ENCODE results near the gene TSNAXIP1. TPM values are rescaled to one million over a fixed set of nuclear protein-coding genes. Genes with fewer than 3 reads are reported as not detected.
A peak's percentile ranks its signal among the peaks of the same experiment; 100 is the strongest.

Gene TSNAXIP1
- total and polyA plus RNA-seq, 10 of the 15 experiments (the other 5 are each of a cell fraction or from before 2014, with no cell fraction given): 0.09 to 0.63 (median 0.37) TPM; not detected in 1

DNA sequence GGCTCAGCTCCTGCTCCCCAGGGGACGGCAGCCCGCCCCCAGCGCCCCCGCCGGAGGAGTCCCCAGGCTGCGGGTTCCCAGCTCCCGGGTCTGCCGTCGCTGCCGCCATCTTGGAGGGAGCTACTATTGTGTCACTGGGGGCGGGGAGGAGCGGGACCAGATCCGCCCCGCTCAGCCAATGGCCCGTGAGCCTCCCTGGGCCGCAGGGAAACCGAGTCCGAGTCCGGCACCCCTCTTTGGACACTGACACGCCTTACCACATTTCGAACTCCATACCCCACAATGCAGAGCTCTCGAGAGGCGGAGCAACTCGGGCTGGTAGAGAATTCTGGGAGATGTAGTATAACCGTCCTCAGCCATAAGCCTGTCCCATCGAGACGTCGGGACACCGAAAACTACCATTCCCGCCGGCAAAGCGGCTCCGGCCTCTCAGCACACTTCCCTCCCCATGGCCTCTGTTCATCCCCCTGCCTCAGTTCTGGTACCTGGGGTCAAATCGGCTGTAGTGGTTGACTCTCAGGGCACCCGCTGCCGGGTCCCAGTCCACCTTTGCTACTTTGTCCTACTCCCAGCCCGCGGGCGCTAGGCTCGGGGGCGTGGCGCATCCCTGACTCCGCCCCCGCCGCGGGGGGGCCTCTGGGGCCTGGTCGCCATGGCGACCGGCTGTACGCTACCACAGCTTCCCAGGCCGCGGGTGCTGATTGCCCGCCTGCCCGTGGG, at the start of gene TSNAXIP1, which contains the start of gene RANBP10 (continued):
- TF ChIP-seq TARDBP (IDR thresholded peaks at IDR 0.05; ENCODE audit: borderline replicate concordance) (peak; percentile 93), BRCA1 (IDR thresholded peaks at IDR 0.05; ENCODE audit: low read depth, low read length) (no peak), SIX5 (IDR thresholded peaks at IDR 0.05; ENCODE audit: low read depth, low read length, severe bottlenecking) (peak; percentile 99), JUND (IDR thresholded peaks at IDR 0.05; ENCODE audit: low read depth, low read length) (no peak), ZNF217 (IDR thresholded peaks at IDR 0.05) (no peak), CEBPB (IDR thresholded peaks at IDR 0.05; ENCODE audit: borderline replicate concordance in 1 of 2, low read depth in 2 of 2, low read length in 2 of 2) (no peak), GATAD2B (conservative IDR thresholded peaks at IDR 0.05; ENCODE audit: low read depth) (peak; percentile 58), PAX8 (IDR thresholded peaks at IDR 0.05) (no peak), WRNIP1 (IDR thresholded peaks at IDR 0.05; ENCODE audit: borderline replicate concordance, low read depth, low read length) (no peak; the same call in 1 of the 2 replicates), FOXM1 (IDR thresholded peaks at IDR 0.05; ENCODE audit: low read depth, low read length) (no peak), SRF (IDR thresholded peaks at IDR 0.05; ENCODE audit: low read depth in 2 of 2, low read length in 2 of 2) (0 out of 4 replicates have a peak, but pooled peaks of 1 of the 2 experiments have one; percentile 7), TCF7 (IDR thresholded peaks at IDR 0.05; ENCODE audit: borderline replicate concordance) (no peak), MXI1 (IDR thresholded peaks at IDR 0.05; ENCODE audit: low read depth, low read length) (peak; percentile 96), ZNF24 (IDR thresholded peaks at IDR 0.05) (no peak), ETV6 (conservative IDR thresholded peaks at IDR 0.05 in 1 of 2, IDR thresholded peaks at IDR 0.05 in 1 of 2; ENCODE audit: borderline replicate concordance in 1 of 2, low read depth in 1 of 2) (no peak), LARP7 (IDR thresholded peaks at IDR 0.05) (peak; percentile 88; the same call in 1 of the 2 replicates)
- TF ChIP-seq, protein P1, sequence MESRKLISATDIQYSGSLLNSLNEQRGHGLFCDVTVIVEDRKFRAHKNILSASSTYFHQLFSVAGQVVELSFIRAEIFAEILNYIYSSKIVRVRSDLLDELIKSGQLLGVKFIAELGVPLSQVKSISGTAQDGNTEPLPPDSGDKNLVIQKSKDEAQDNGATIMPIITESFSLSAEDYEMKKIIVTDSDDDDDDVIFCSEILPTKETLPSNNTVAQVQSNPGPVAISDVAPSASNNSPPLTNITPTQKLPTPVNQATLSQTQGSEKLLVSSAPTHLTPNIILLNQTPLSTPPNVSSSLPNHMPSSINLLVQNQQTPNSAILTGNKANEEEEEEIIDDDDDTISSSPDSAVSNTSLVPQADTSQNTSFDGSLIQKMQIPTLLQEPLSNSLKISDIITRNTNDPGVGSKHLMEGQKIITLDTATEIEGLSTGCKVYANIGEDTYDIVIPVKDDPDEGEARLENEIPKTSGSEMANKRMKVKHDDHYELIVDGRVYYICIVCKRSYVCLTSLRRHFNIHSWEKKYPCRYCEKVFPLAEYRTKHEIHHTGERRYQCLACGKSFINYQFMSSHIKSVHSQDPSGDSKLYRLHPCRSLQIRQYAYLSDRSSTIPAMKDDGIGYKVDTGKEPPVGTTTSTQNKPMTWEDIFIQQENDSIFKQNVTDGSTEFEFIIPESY (IDR thresholded peaks at IDR 0.05): no peak
- TF ChIP-seq, protein P2, sequence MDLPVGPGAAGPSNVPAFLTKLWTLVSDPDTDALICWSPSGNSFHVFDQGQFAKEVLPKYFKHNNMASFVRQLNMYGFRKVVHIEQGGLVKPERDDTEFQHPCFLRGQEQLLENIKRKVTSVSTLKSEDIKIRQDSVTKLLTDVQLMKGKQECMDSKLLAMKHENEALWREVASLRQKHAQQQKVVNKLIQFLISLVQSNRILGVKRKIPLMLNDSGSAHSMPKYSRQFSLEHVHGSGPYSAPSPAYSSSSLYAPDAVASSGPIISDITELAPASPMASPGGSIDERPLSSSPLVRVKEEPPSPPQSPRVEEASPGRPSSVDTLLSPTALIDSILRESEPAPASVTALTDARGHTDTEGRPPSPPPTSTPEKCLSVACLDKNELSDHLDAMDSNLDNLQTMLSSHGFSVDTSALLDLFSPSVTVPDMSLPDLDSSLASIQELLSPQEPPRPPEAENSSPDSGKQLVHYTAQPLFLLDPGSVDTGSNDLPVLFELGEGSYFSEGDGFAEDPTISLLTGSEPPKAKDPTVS (IDR thresholded peaks at IDR 0.05; ENCODE audit: low read depth, low read length): no peak
- TF ChIP-seq, protein P3, sequence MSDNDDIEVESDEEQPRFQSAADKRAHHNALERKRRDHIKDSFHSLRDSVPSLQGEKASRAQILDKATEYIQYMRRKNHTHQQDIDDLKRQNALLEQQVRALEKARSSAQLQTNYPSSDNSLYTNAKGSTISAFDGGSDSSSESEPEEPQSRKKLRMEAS (IDR thresholded peaks at IDR 0.05; ENCODE audit: low read depth, low read length): 0 out of 2 replicates have a peak, but pooled peaks have one; percentile 14
- TF ChIP-seq, protein P4, sequence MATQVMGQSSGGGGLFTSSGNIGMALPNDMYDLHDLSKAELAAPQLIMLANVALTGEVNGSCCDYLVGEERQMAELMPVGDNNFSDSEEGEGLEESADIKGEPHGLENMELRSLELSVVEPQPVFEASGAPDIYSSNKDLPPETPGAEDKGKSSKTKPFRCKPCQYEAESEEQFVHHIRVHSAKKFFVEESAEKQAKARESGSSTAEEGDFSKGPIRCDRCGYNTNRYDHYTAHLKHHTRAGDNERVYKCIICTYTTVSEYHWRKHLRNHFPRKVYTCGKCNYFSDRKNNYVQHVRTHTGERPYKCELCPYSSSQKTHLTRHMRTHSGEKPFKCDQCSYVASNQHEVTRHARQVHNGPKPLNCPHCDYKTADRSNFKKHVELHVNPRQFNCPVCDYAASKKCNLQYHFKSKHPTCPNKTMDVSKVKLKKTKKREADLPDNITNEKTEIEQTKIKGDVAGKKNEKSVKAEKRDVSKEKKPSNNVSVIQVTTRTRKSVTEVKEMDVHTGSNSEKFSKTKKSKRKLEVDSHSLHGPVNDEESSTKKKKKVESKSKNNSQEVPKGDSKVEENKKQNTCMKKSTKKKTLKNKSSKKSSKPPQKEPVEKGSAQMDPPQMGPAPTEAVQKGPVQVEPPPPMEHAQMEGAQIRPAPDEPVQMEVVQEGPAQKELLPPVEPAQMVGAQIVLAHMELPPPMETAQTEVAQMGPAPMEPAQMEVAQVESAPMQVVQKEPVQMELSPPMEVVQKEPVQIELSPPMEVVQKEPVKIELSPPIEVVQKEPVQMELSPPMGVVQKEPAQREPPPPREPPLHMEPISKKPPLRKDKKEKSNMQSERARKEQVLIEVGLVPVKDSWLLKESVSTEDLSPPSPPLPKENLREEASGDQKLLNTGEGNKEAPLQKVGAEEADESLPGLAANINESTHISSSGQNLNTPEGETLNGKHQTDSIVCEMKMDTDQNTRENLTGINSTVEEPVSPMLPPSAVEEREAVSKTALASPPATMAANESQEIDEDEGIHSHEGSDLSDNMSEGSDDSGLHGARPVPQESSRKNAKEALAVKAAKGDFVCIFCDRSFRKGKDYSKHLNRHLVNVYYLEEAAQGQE (IDR thresholded peaks at IDR 0.05; ENCODE audit: low read depth, low read length): peak; percentile 47; the same call in 1 of the 2 replicates
- TF ChIP-seq, protein P5, sequence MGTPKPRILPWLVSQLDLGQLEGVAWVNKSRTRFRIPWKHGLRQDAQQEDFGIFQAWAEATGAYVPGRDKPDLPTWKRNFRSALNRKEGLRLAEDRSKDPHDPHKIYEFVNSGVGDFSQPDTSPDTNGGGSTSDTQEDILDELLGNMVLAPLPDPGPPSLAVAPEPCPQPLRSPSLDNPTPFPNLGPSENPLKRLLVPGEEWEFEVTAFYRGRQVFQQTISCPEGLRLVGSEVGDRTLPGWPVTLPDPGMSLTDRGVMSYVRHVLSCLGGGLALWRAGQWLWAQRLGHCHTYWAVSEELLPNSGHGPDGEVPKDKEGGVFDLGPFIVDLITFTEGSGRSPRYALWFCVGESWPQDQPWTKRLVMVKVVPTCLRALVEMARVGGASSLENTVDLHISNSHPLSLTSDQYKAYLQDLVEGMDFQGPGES (IDR thresholded peaks at IDR 0.05): no peak
